GM08714 (cell line): ENCODE data around the gene GPR75.
"Not testable (repeated sequence)": the region's sequence is repeated elsewhere in the genome, so short reads cannot be mapped to it uniquely, and the experiment has no call there.

ENCODE experiments used
- H3K4me3 ChIP-seq: fragments of 200-500 bp; sonication (Bioruptor generic); 2 replicates; pipeline ENCODE4 v1.5.1; 2014; ENCODE audit warnings: mild to moderate bottlenecking, low read length, inconsistent platforms
- ZNF274 ChIP-seq: IDR thresholded peaks from 2 replicates; pipeline ENCODE4 v1.6.1; 2012; ENCODE audit warnings: mild to moderate bottlenecking, low read depth, low read length

The GPR75 gene

DNA sequence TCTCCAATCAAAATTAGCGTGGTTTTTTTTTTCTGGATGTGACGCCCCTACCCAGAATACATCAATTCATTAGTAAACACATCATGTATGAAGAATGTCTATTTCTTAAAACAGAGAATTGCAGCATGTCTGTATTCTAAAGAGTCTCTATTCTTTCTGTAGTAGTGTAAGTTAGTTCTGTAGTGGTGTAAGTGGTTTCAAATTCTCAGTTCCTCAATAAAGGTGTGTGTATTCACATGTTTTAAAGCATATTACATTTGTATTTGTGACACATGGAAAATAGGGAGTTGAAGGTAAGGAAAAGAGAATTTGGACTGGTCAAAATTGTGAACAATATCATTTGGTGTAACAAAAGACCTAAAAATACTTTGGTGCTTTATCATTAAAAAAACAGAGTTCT, 8.0 kb upstream of the GPR75 start:
- no peak for TF ChIP-seq ZNF274
- no peak overlapping the region for H3K4me3 ChIP-seq

DNA sequence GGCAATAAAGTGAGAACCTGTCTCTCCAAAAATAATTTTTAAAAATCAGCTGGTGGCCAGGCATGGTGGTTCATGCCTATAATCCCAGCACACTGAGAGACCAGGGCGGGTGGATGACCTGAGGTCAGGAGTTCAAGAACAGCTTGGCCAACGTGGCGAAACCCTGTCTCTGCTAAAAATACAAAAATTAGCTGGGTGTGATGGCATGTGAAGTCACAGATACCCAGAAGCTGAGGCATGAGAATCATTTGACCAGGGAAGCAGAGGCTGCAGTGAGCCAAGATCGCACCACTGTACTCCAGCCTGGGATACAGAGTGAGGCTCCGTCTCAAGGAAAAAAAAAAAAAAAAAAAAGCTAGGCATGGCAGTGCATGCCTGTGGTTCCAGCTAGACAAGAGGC, 7.4 kb upstream of the GPR75 start:
- H3K4me3 ChIP-seq = no peak overlapping the region
- no peak for TF ChIP-seq ZNF274

DNA sequence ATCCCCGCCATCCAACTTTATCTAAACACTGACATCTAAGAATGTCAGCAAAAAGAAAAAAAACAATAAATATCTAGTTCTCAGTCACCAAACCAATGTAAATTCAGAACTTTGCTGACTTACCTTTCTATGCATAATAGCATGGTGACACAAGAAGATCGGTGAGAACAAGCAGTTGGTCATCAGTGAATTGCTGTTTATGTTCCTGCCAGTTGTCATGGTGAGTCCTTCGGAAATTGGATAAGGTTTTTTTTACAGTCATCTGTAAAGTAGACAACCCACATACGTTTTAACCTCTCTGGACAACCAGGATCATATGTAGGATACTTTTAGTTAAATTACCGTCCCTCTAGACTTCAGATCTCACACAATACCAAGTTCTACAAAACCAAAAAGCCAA, 6.2 kb upstream of the GPR75 start:
- no peak for TF ChIP-seq ZNF274
- no peak overlapping the region for H3K4me3 ChIP-seq

- no peak overlapping the region for H3K4me3 ChIP-seq
- TF ChIP-seq ZNF274 = no peak
These were observed 5.5 kb upstream of the GPR75 start for GRCh38 chr2:53865264-53865663.

- TF ChIP-seq ZNF274 = no peak
- H3K4me3 ChIP-seq = no peak overlapping the region
These were observed 3.9 kb upstream of the GPR75 start for GRCh38 chr2:53863538-53864227.

GRCh38 chr2:53861824-53862223, 2.1 kb upstream of the GPR75 start:
- no peak overlapping the region for H3K4me3 ChIP-seq
- TF ChIP-seq ZNF274 = no peak

DNA sequence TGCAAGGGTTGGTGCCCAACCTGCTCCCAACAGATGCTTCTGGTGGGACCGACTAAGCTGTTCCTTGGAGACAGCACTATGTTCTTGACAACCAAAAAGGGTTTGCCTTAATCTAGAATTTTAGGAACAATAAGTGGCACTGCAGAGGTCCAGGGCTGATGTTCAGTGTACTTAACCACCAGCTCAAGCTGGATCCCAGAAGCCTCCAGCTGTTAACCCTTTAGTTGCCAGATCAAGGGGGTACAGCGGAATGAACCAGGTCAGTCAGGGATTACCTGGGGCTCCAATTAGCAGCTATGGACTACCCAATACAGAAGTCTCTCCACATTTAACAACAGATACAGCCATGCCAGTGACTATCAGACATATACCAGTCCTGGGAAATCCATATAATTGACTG, 3.5 kb downstream of the GPR75 start:
- TF ChIP-seq ZNF274 = no peak
- no peak overlapping the region for H3K4me3 ChIP-seq

DNA sequence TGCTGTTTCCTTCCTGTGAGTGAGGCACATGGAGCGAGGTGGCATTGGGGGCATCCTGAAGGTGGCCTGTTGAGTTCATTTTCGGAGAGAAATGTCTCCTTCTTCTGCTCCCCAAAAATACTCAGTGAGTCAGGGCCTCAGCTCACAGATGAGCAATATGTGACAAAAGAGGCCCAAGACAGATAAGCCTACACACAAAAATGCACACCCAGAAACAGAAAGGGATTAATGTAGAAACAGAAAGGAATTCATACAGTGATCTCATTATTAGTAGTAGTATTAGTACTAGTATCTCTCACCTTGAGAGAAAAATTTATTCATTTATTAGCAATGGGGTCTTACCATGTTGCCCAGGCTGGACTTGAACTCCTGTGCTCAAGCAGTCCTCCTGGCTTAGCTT, 5.1 kb downstream of the GPR75 start:
- no peak overlapping the region for H3K4me3 ChIP-seq
- no peak for TF ChIP-seq ZNF274

- no peak overlapping the region for H3K4me3 ChIP-seq
- no peak for TF ChIP-seq ZNF274
These were observed 7.2 kb downstream of the GPR75 start for GRCh38 chr2:53852532-53852931.

DNA sequence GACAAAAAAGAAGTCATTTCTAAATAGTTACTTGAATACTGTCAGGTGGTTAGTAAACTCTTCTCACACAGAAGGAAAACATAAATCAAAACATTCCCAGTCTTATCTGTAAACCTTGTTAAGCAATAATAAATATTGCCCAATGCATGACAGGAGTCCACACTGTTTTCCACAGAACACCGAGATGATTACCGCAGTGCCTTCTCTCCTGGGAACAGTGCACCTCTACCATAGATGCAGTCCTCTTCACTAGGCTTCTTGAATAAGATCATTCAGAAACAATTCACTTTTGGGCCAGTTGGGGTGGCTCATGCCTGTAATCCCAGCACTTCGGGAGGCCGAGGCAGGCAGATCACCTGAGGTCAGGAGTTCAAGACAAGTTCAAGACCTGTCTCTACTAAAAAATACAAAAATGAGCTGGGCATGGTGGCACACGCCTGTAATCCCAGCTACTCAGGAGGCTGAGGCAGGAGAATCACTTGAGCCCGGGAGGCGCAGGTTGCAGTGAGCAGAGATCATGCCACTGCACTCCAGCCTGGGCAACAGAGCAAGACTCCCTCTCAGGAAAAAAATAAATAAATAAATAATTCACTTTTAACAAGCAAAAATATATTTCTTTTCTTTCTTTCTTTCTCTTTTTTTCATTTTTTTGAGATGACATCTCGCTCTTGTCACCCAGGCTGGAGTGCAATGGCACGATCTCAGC, 8.6 kb downstream of the GPR75 start:
- H3K4me3 ChIP-seq = not testable (repeated sequence)

GRCh38 chr2:53848062-53848461, 11.7 kb downstream of the GPR75 start:
- H3K4me3 ChIP-seq = no peak overlapping the region
- TF ChIP-seq ZNF274 = no peak

- no peak for TF ChIP-seq ZNF274
- H3K4me3 ChIP-seq = no peak overlapping the region
These were observed 16.2 kb downstream of the GPR75 start for GRCh38 chr2:53843595-53843994.

DNA sequence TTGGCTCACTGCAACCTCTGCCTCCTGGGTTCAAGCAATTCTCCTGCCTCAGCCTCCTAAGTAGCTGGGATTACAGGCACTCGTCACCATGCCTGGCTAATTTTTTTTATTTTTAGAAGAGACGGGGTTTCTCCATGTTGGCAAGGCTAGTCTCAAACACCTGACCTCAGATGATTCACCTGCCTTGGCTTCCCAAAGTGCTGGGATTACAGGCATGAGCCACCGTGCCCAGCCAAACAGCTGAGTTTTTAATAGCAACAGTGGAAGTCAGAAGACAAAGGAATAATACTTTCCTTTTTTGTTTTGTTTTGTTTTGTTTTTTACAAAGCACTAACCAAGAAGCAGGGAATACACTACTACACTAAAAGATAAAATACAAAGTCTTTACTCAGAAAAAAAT, 16.9 kb downstream of the GPR75 start:
- TF ChIP-seq ZNF274 = no peak
- H3K4me3 ChIP-seq = no peak overlapping the region

- H3K4me3 ChIP-seq = not testable (repeated sequence)
These were observed 18.1 kb downstream of the GPR75 start for GRCh38 chr2:53841651-53842050.

- no peak overlapping the region for H3K4me3 ChIP-seq
- TF ChIP-seq ZNF274 = no peak
These were observed 19.2 kb downstream of the GPR75 start for GRCh38 chr2:53840580-53840979.

DNA sequence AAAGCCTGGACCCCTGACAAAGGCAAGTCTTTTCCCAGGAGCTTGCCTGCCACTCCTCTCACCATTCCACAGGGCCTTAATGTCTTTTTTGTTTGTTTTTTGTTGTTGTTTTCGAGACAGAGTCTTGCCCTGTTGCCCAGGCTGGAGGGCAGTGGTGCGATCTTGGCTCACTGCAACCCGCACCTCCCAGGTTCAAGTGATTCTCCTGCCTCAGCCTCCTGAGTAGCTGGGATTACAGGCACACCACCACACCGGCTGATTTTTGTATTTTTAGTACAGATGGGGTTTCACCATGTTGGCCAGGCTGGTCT, 29.8 kb downstream of the GPR75 start:
- H3K4me3 ChIP-seq = not testable (repeated sequence)
